HK-2 (cell line): ENCODE data around the gene DHRS13.
"Not testable (repeated sequence)": the region's sequence is repeated elsewhere in the genome, so short reads cannot be mapped to it uniquely, and the experiment has no call there.

Source experiments
- DNase-seq: peaks from one replicate; pipeline ENCODE4 v3.0.0-alpha.2; 2018; ENCODE audit not compliant: unreplicated experiment

Gene DHRS13

GRCh38 chr17:28935744-28936460 is 33.0 kb upstream of the DHRS13 start:
- DNase-seq, result no peak

GRCh38 chr17:28934508-28934907 is 31.6 kb upstream of the DHRS13 start:
- not testable (repeated sequence) for DNase-seq

GRCh38 chr17:28929787-28930186 is 26.9 kb upstream of the DHRS13 start:
- DNase-seq, result no peak

GRCh38 chr17:28928061-28928460 is 25.2 kb upstream of the DHRS13 start:
- no peak for DNase-seq

- no peak for DNase-seq
Observed at GRCh38 chr17:28926786-28927185, 23.9 kb upstream of the DHRS13 start.

- DNase-seq, result no peak
Observed at GRCh38 chr17:28926366-28926765, 23.5 kb upstream of the DHRS13 start.

GRCh38 chr17:28925912-28926365 is 23.1 kb upstream of the DHRS13 start:
- DNase-seq, result no peak

GRCh38 chr17:28920201-28920600 is 17.3 kb upstream of the DHRS13 start:
- no peak for DNase-seq

- no peak for DNase-seq
Observed at GRCh38 chr17:28918295-28918694, 15.4 kb upstream of the DHRS13 start.

- DNase-seq, result no peak
Observed at GRCh38 chr17:28917465-28917864, 14.6 kb upstream of the DHRS13 start.

GRCh38 chr17:28917029-28917428 is 14.2 kb upstream of the DHRS13 start:
- no peak for DNase-seq

GRCh38 chr17:28916302-28916934 is 13.5 kb upstream of the DHRS13 start:
- no peak for DNase-seq

GRCh38 chr17:28912938-28913333 is 10.1 kb upstream of the DHRS13 start:
- DNase-seq, result no peak

- DNase-seq, result no peak
Observed at GRCh38 chr17:28912281-28912937, 9.5 kb upstream of the DHRS13 start.

GRCh38 chr17:28911411-28912045 is 8.6 kb upstream of the DHRS13 start:
- DNase-seq, result no peak

GRCh38 chr17:28910534-28910933 is 7.7 kb upstream of the DHRS13 start:
- DNase-seq, result no peak

GRCh38 chr17:28908640-28909167 is 5.8 kb upstream of the DHRS13 start:
- DNase-seq, result no peak

- DNase-seq, result no peak
Observed at GRCh38 chr17:28907709-28908475, 5.0 kb upstream of the DHRS13 start.

- no peak for DNase-seq
Observed at GRCh38 chr17:28906706-28907438, 4.0 kb upstream of the DHRS13 start.

- no peak for DNase-seq
Observed at GRCh38 chr17:28906276-28906675, 3.4 kb upstream of the DHRS13 start.

- no peak for DNase-seq
Observed at GRCh38 chr17:28904800-28905199, 1.9 kb upstream of the DHRS13 start.
